Measurements from ENCODE around the gene ATP11C.

Gene ATP11C

GRCh38 chrX:139932073-139932900 is 566 bp downstream of the ATP11C start:
- Histone ChIP-seq H3K79me2 (ENCODE audit: control insufficient read depth, low read length) (peaks cover 44% of the 10 kb centered on the region), H3K27ac (ENCODE audit: low read depth, low read length) (peak overlapping the region; percentile 68), H3K4me2 (ENCODE audit: low read length) (peak overlapping the region; percentile 65), H3K36me3 (ENCODE audit: control insufficient read depth, low read length) (no peaks in the 10 kb centered on the region), H3K9me3 (ENCODE audit: control insufficient read depth, insufficient read depth, low read length) (no peaks in the 10 kb centered on the region), H3K27me3 (ENCODE audit: control insufficient read depth, low read length) (no peaks in the 10 kb centered on the region), H3K4me1 (ENCODE audit: control insufficient read depth, low read length) (peaks cover 20% of the 10 kb centered on the region), H3K9me2 (replicated peaks; ENCODE audit: control insufficient read depth, low read length) (no peaks in the 10 kb centered on the region), H3K4me3 (ENCODE audit: low read length) (peak overlapping the region; percentile 78), H4K20me1 (ENCODE audit: control insufficient read depth, insufficient read depth, low read depth, low read length) (no peaks in the 10 kb centered on the region), H3F3A (ENCODE audit: control insufficient read depth, insufficient read depth) (no peaks in the 10 kb centered on the region)
- TF ChIP-seq EZH2phosphoT487 (IDR thresholded peaks at IDR 0.05; ENCODE audit: borderline replicate concordance, low read length) (no peak), CTCF (IDR thresholded peaks at IDR 0.05; ENCODE audit: low read depth, low read length, poor library complexity, severe bottlenecking) (no peak)

GRCh38 chrX:139931646-139932072 is 1.2 kb downstream of the ATP11C start:
- Histone ChIP-seq H3K4me1 (ENCODE audit: control insufficient read depth, low read length) (peaks cover 20% of the 10 kb centered on the region), H3K9me2 (replicated peaks; ENCODE audit: control insufficient read depth, low read length) (no peaks in the 10 kb centered on the region), H3K27me3 (ENCODE audit: control insufficient read depth, low read length) (no peaks in the 10 kb centered on the region), H3K4me2 (ENCODE audit: low read length) (peak overlapping the region; percentile 65), H3K27ac (ENCODE audit: low read depth, low read length) (peak overlapping the region; percentile 26), H3K9me3 (ENCODE audit: control insufficient read depth, insufficient read depth, low read length) (no peaks in the 10 kb centered on the region), H3K79me2 (ENCODE audit: control insufficient read depth, low read length) (peaks cover 50% of the 10 kb centered on the region), H3K4me3 (ENCODE audit: low read length) (peak overlapping the region; percentile 78), H4K20me1 (ENCODE audit: control insufficient read depth, insufficient read depth, low read depth, low read length) (no peaks in the 10 kb centered on the region), H3K36me3 (ENCODE audit: control insufficient read depth, low read length) (no peaks in the 10 kb centered on the region), H3F3A (ENCODE audit: control insufficient read depth, insufficient read depth) (no peaks in the 10 kb centered on the region)
- no peak for TF ChIP-seq EZH2phosphoT487 (IDR thresholded peaks at IDR 0.05; ENCODE audit: borderline replicate concordance, low read length)
- TF ChIP-seq CTCF (IDR thresholded peaks at IDR 0.05; ENCODE audit: low read depth, low read length, poor library complexity, severe bottlenecking): no peak

DNA sequence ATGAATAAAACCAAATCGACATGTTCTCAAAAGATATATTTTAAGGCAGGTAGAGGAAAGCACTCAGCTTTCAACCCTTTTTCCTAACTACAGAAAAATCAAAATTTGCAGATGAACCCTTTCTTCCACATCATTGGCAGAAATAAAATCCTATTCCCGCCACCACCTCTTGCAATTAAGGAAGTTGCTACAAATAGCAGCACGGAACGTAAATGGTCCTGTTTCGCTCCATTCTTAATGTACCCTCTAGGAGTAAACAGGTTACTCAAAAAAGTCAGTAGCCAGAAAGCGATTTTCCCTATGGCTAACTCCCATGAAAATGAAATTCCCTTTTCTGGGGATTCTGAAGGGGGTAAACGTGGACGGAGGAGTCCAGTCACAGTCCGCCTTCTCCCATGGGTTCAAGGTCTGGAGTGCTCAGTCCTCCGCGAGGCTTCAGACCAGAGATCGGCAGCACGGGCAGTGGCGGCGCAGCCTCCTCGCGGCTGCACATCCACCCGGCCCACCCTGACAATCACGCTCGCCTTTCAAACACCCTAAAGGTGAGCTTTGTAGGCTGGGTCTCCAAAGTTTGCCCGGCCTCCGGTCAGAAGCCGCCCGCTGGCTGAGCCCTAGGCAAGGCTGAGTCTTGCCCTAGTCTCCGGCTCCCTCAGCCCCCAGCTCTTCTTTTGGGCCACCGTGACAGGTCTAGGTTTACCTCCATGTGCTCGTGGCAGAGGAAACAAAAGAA is 1.8 kb downstream of the ATP11C start:
- no peak for TF ChIP-seq CTCF (IDR thresholded peaks at IDR 0.05; ENCODE audit: low read depth, low read length, poor library complexity, severe bottlenecking)
- no peak for TF ChIP-seq EZH2phosphoT487 (IDR thresholded peaks at IDR 0.05; ENCODE audit: borderline replicate concordance, low read length)
- Histone ChIP-seq H3K36me3 (ENCODE audit: control insufficient read depth, low read length) (no peaks in the 10 kb centered on the region), H3K9me2 (replicated peaks; ENCODE audit: control insufficient read depth, low read length) (no peaks in the 10 kb centered on the region), H3K27me3 (ENCODE audit: control insufficient read depth, low read length) (no peaks in the 10 kb centered on the region), H3K9me3 (ENCODE audit: control insufficient read depth, insufficient read depth, low read length) (no peaks in the 10 kb centered on the region), H4K20me1 (ENCODE audit: control insufficient read depth, insufficient read depth, low read depth, low read length) (no peaks in the 10 kb centered on the region), H3K4me3 (ENCODE audit: low read length) (peak overlapping the region; percentile 78), H3K4me1 (ENCODE audit: control insufficient read depth, low read length) (peaks cover 19% of the 10 kb centered on the region), H3K79me2 (ENCODE audit: control insufficient read depth, low read length) (peaks cover 56% of the 10 kb centered on the region), H3F3A (ENCODE audit: control insufficient read depth, insufficient read depth) (no peaks in the 10 kb centered on the region), H3K27ac (ENCODE audit: low read depth, low read length) (peak overlapping the region; percentile 26), H3K4me2 (ENCODE audit: low read length) (peak overlapping the region; percentile 65)
